Measurements from ENCODE around the gene HOXB6. TPM values are rescaled to one million over a fixed set of nuclear protein-coding genes. Genes with fewer than 3 reads are reported as not detected.

HOXB6 gene
- total RNA-seq, 1 donor from 2014 or later = 11.5 TPM

DNA sequence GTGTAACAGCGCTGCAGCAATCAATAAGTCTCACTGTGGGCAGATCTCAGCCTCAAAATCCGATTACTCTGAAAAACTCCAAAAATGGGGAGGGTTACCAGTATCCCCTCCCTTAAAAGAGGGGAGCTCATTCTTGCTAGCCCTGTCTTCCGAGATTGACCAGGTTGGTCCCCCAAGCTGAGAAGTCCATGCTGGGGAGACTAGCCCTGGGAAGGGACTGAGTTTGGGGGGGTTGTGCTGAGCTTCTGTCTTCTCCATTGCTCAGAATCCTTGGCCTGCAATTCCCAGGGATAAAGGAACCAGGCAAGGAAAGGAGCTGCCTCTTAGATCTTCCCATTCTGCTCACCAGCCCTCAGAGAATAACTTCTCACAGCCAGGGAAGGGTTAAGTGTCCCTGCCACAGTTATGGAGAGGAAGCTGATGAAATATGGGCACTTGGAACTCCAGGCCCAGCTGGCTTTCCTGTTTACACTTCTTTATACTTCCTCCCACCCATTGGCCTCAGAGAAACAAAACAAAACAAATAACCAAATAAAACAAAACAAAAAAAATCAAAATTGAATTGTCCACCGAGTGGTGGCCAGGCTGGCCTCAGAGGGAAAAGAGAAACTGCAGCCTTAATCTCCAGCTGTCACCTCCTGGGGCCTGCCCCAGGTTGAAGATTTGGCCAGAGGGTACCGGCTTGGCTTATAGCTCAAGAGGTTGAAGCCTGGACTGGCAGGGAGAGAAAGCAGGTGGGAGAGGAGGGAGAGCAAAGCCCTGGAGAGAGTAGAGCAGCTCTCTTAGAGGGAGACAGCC, 17.3 kb downstream of the HOXB6 start:
- DNase-seq (ENCODE audit: low read depth, low spot score) = no peak
- Mint-ChIP-seq H3K36me3 (ENCODE audit: low read depth) (peaks cover 9% of the 10 kb centered on the region), H3K4me1 (peaks cover 22% of the 10 kb centered on the region), H3K27me3 (ENCODE audit: low read depth) (peaks cover 100% of the 10 kb centered on the region), H3K9me3 (no peaks in the 10 kb centered on the region), H3K4me3 (peak overlapping the region; percentile 92), H3K27ac (ENCODE audit: unreplicated experiment) (no peak overlapping the region)
- TF ChIP-seq, protein P1, sequence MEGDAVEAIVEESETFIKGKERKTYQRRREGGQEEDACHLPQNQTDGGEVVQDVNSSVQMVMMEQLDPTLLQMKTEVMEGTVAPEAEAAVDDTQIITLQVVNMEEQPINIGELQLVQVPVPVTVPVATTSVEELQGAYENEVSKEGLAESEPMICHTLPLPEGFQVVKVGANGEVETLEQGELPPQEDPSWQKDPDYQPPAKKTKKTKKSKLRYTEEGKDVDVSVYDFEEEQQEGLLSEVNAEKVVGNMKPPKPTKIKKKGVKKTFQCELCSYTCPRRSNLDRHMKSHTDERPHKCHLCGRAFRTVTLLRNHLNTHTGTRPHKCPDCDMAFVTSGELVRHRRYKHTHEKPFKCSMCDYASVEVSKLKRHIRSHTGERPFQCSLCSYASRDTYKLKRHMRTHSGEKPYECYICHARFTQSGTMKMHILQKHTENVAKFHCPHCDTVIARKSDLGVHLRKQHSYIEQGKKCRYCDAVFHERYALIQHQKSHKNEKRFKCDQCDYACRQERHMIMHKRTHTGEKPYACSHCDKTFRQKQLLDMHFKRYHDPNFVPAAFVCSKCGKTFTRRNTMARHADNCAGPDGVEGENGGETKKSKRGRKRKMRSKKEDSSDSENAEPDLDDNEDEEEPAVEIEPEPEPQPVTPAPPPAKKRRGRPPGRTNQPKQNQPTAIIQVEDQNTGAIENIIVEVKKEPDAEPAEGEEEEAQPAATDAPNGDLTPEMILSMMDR (conservative IDR thresholded peaks at IDR 0.05) = no peak

DNA sequence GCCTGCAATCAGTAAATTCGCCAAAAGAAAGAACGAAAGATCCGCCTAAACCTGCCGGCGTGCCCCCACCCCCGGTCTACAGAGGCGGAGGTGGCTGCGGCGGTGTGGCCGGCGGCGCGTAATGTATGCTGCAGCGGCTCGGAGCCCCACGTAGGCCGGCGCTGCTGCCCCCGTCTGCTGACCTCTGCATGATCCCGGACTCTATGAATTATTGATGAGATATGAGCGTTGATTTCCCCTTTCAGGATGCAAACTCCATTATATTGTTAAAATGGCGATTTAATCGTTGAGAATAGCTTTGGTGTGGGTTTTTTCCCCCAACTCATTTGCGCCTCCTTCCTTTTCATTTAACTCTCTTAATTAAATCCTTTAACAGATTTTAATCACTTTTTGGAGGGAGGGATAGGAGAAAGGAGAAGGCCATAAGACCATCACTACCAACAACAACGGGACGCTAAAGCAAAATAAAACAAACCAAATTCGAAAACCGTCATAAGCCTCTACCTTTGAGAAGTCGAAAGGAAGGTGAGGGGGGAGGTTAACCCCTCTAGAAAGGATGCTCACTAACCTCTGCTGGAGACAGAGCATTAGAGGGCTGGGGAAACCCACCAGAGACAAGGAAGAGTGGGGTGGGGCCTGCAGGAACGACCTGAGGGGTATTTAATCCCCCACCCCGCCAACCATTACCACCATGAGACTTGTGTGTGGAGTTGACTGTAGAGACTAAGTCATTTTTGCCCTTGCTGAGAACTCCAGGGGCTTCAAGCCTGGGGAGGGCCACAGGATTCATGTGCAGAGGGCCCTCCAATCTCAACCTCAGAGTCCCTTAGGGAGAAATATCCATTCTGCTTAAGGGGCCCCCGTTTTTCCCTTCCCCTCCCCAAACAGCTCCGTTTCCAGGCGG, 18.2 kb downstream of the HOXB6 start:
- DNase-seq (ENCODE audit: low read depth, low spot score) = no peak
- peaks cover 100% of the 10 kb centered on the region for H3K27me3 Mint-ChIP-seq (ENCODE audit: low read depth)
- H3K4me1 Mint-ChIP-seq = peaks cover 22% of the 10 kb centered on the region
- H3K36me3 Mint-ChIP-seq (ENCODE audit: low read depth) = peaks cover 9% of the 10 kb centered on the region
- TF ChIP-seq, protein P1 (conservative IDR thresholded peaks at IDR 0.05) = no peak
- H3K4me3 Mint-ChIP-seq = peak overlapping the region; percentile 92
- H3K9me3 Mint-ChIP-seq = no peaks in the 10 kb centered on the region
- no peak overlapping the region for H3K27ac Mint-ChIP-seq (ENCODE audit: unreplicated experiment)

DNA sequence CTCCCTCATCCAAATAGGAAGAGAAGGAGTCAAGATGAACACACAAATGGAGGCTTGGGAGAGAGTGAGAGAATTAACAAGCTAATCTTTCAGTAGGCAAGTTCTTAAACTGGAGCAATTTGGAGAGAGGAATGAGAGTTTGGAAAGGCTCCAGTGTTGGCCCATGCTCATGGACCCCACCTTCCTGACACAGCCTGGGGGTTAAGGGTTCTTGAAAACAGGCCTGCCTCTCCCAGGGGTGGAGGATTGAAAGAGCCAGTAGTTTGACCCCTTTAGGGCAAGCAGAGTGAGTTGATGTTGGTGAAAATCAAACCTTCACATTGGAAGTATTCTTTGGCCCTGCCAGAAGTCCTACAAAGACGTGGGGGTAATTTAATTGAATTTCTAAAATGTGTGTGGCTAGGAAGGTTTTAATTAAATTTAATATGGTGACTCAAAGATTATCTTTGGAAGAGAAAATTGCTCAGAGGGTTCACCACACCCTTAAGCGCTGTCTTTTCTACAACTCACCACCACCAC, 20.5 kb downstream of the HOXB6 start:
- Mint-ChIP-seq H3K4me1 (peaks cover 35% of the 10 kb centered on the region), H3K27ac (ENCODE audit: unreplicated experiment) (no peak overlapping the region), H3K27me3 (ENCODE audit: low read depth) (peaks cover 100% of the 10 kb centered on the region), H3K9me3 (no peaks in the 10 kb centered on the region), H3K4me3 (peak overlapping the region; percentile 56), H3K36me3 (ENCODE audit: low read depth) (peaks cover 7% of the 10 kb centered on the region)
- DNase-seq (ENCODE audit: low read depth, low spot score) = no peak
- TF ChIP-seq, protein P1 (conservative IDR thresholded peaks at IDR 0.05) = no peak

DNA sequence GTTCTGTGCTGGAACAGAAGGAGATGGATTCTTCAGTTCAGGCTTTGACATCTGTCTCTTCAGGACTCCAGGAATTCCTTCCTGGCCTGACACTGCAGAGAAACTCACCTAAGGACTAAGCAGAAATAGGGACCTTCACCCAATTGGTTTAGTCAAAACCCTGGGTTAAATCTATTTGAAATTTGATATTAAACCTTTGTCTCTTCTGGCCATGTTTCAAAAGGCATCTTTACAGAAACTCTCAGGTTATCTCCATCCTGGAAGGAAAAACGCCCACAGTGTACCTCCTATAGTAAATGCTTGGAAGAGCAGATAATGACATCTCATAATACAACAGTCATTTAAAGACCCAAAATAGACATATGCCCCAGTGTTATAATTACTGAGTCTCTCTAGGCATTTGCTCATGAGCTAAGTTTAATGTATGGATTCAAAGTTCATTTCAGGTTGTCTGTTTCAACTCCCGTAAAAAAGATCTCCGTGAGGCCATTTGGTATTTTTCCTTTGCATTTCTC, 21.0 kb downstream of the HOXB6 start:
- peaks cover 100% of the 10 kb centered on the region for H3K27me3 Mint-ChIP-seq (ENCODE audit: low read depth)
- peaks cover 7% of the 10 kb centered on the region for H3K36me3 Mint-ChIP-seq (ENCODE audit: low read depth)
- peaks cover 41% of the 10 kb centered on the region for H3K4me1 Mint-ChIP-seq
- peak overlapping the region; percentile 56 for H3K4me3 Mint-ChIP-seq
- TF ChIP-seq, protein P1 (conservative IDR thresholded peaks at IDR 0.05) = no peak
- no peak for DNase-seq (ENCODE audit: low read depth, low spot score)
- H3K9me3 Mint-ChIP-seq = no peaks in the 10 kb centered on the region
- no peak overlapping the region for H3K27ac Mint-ChIP-seq (ENCODE audit: unreplicated experiment)

DNA sequence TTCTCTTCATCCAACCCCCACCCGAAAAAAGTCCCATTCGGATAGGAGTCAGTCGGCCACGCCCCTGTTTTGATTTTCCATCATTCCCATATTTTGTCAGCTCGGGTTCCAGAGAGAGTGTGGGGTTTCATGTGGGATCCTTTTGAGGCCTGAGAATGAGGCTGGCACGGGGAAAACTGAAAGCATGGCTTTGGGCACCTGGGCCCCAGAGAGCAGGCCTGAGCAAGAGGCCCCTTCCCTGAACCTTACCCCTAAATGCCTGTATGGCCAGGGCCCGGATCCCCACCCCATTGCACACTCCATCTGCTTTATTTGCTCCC, 22.1 kb downstream of the HOXB6 start:
- TF ChIP-seq, protein P1 (conservative IDR thresholded peaks at IDR 0.05) = no peak
- Mint-ChIP-seq H3K27me3 (ENCODE audit: low read depth) (peaks cover 98% of the 10 kb centered on the region), H3K4me3 (peak overlapping the region; percentile 56), H3K4me1 (peaks cover 42% of the 10 kb centered on the region), H3K9me3 (no peaks in the 10 kb centered on the region), H3K36me3 (ENCODE audit: low read depth) (peaks cover 7% of the 10 kb centered on the region), H3K27ac (ENCODE audit: unreplicated experiment) (no peak overlapping the region)
- no peak for DNase-seq (ENCODE audit: low read depth, low spot score)
